ENCODE results near the gene GOLIM4. TPM values are rescaled to one million over a fixed set of nuclear protein-coding genes. Genes with fewer than 3 reads are reported as not detected.

GOLIM4 gene
- total RNA-seq, 1 donor from 2014 or later: 74.8 TPM

GRCh38 chr3:167998253-167998652 lies 97.5 kb downstream of the GOLIM4 start:
- Histone ChIP-seq H3K9me3 (replicated peaks) (peaks cover 7% of the 10 kb centered on the region), H3K4me1 (no peaks in the 10 kb centered on the region), H3K27ac (replicated peaks) (no peak overlapping the region), H3K36me3 (no peaks in the 10 kb centered on the region), H3K27me3 (ENCODE audit: low read depth) (no peaks in the 10 kb centered on the region), H3K4me3 (no peak overlapping the region)
- intact Hi-C loops (cut with micrococcal nuclease): no loop called here
- no peak for TF ChIP-seq CTCF (IDR thresholded peaks at IDR 0.05; ENCODE audit: borderline replicate concordance)
- DNase-seq: no peak

- Histone ChIP-seq H3K4me3 (no peak overlapping the region), H3K9me3 (replicated peaks) (no peaks in the 10 kb centered on the region), H3K4me1 (no peaks in the 10 kb centered on the region), H3K27me3 (ENCODE audit: low read depth) (no peaks in the 10 kb centered on the region), H3K36me3 (no peaks in the 10 kb centered on the region), H3K27ac (replicated peaks) (no peak overlapping the region)
- intact Hi-C loops (cut with micrococcal nuclease): no loop called here
- TF ChIP-seq CTCF (IDR thresholded peaks at IDR 0.05; ENCODE audit: borderline replicate concordance): no peak
- DNase-seq: no peak
Observed at GRCh38 chr3:167996514-167996913, 99.2 kb downstream of the GOLIM4 start.

- DNase-seq: no peak
- Histone ChIP-seq H3K27me3 (ENCODE audit: low read depth) (no peaks in the 10 kb centered on the region), H3K27ac (replicated peaks) (no peak overlapping the region), H3K4me1 (peaks cover 16% of the 10 kb centered on the region), H3K9me3 (replicated peaks) (no peaks in the 10 kb centered on the region), H3K36me3 (no peaks in the 10 kb centered on the region), H3K4me3 (no peak overlapping the region)
- no peak for TF ChIP-seq CTCF (IDR thresholded peaks at IDR 0.05; ENCODE audit: borderline replicate concordance)
- intact Hi-C loops (cut with micrococcal nuclease): no loop called here
Observed at GRCh38 chr3:167992381-167992780, 103.3 kb downstream of the GOLIM4 start.

GRCh38 chr3:167991213-167991612 lies 104.5 kb downstream of the GOLIM4 start:
- no peak for DNase-seq
- intact Hi-C loops (cut with micrococcal nuclease): no loop called here

GRCh38 chr3:167989999-167990398 lies 105.7 kb downstream of the GOLIM4 start:
- no peak overlapping the region for H3K27ac ChIP-seq (replicated peaks)

More at GRCh38 chr3:167991213-167991612, 104.5 kb downstream of the GOLIM4 start:
- no peak for TF ChIP-seq CTCF (IDR thresholded peaks at IDR 0.05; ENCODE audit: borderline replicate concordance)
- Histone ChIP-seq H3K4me3 (no peak overlapping the region), H3K9me3 (replicated peaks) (no peaks in the 10 kb centered on the region), H3K4me1 (peaks cover 16% of the 10 kb centered on the region), H3K27ac (replicated peaks) (no peak overlapping the region), H3K36me3 (no peaks in the 10 kb centered on the region), H3K27me3 (ENCODE audit: low read depth) (no peaks in the 10 kb centered on the region)

More at GRCh38 chr3:167989999-167990398, 105.7 kb downstream of the GOLIM4 start:
- H3K4me1 ChIP-seq: peaks cover 16% of the 10 kb centered on the region
- H3K27me3 ChIP-seq (ENCODE audit: low read depth): no peaks in the 10 kb centered on the region
- intact Hi-C loops (cut with micrococcal nuclease): no loop called here
- no peaks in the 10 kb centered on the region for H3K36me3 ChIP-seq
- H3K4me3 ChIP-seq: no peak overlapping the region
- DNase-seq: no peak
- TF ChIP-seq CTCF (IDR thresholded peaks at IDR 0.05; ENCODE audit: borderline replicate concordance): no peak
- no peaks in the 10 kb centered on the region for H3K9me3 ChIP-seq (replicated peaks)

Data from left ventricle myocardium inferior (tissue), 1 donor.